Neural cell (in vitro differentiated cells): Measurements from ENCODE around the gene CLDN24. TPM values are rescaled to one million over a fixed set of nuclear protein-coding genes. Genes with fewer than 3 reads are reported as not detected.

Experiments
- H2AFZ ChIP-seq: fragments of 200-600, 300-800 bp; sonication (generic), shearing (Covaris generic); 2 replicates; pipeline ENCODE4 v1.6.0; 2014; ENCODE audit warnings: low read depth, mild to moderate bottlenecking, antibody characterized with exemption, low read length, moderate library complexity
- H3F3A ChIP-seq: fragments of 200-600 bp; shearing (Covaris generic); 2 replicates; pipeline ENCODE4 v1.6.1; 2016; ENCODE audit warnings: mild to moderate bottlenecking, moderate library complexity, mixed read lengths, antibody characterized with exemption, low read length; ENCODE audit not compliant: insufficient read depth, poor library complexity, severe bottlenecking
- H3K27ac ChIP-seq: fragments of 200-600, 300-800 bp; sonication (generic), shearing (Covaris generic); 2 replicates; pipeline ENCODE4 v1.5.1; 2014; ENCODE audit warnings: mild to moderate bottlenecking, low read length, moderate library complexity
- H3K27me3 ChIP-seq: fragments of 300-800, 200-600 bp; sonication (generic), shearing (Covaris generic); 2 replicates; pipeline ENCODE4 v1.6.0; 2014; ENCODE audit warnings: mild to moderate bottlenecking, low read depth, low read length, moderate library complexity; ENCODE audit not compliant: insufficient read depth
- H3K36me3 ChIP-seq: fragments of 300-800, 200-600 bp; sonication (generic), shearing (Covaris generic); 2 replicates; pipeline ENCODE4 v1.5.1; 2014; ENCODE audit warnings: mild to moderate bottlenecking, antibody characterized with exemption, low read length, moderate library complexity; ENCODE audit not compliant: insufficient read depth
- H3K4me2 ChIP-seq: fragments of 300-800, 200-600 bp; sonication (generic), shearing (Covaris generic); 2 replicates; pipeline ENCODE4 v1.6.0; 2014; ENCODE audit warnings: mild to moderate bottlenecking, low read length
- H3K4me3 ChIP-seq: fragments of 300-800, 200-600 bp; sonication (generic), shearing (Covaris generic); 2 replicates; pipeline ENCODE4 v1.5.1; 2014; ENCODE audit warnings: mild to moderate bottlenecking, low read length, moderate library complexity
- H3K79me2 ChIP-seq: fragments of 200-600 bp; shearing (Covaris generic); replicated peaks from 2 replicates; pipeline ENCODE4 v1.6.0; 2014; ENCODE audit warnings: mild to moderate bottlenecking, low read length, moderate library complexity; ENCODE audit not compliant: insufficient read depth
- H3K9ac ChIP-seq: fragments of 300-800, 200-600 bp; sonication (generic), shearing (Covaris generic); 2 replicates; pipeline ENCODE4 v1.6.1; 2016; ENCODE audit warnings: mild to moderate bottlenecking, low read length, mixed read lengths
- H3K9me2 ChIP-seq: fragments of 200-600 bp; shearing (Covaris generic); 2 replicates; pipeline ENCODE4 v1.6.1; 2016; ENCODE audit warnings: mild to moderate bottlenecking, low read length, mixed read lengths; ENCODE audit not compliant: insufficient read depth
- H3K9me3 ChIP-seq: fragments of 200-600, 300-800 bp; sonication (generic), shearing (Covaris generic); 2 replicates; pipeline ENCODE4 v1.6.1; 2016; ENCODE audit warnings: mild to moderate bottlenecking, mixed run types, low read length, moderate library complexity, mixed read lengths
- H4K20me1 ChIP-seq: fragments of 200-600 bp; shearing (Covaris generic); 2 replicates; pipeline ENCODE4 v1.6.1; 2016; ENCODE audit warnings: mild to moderate bottlenecking, mixed run types; ENCODE audit not compliant: insufficient read depth
- EP300 ChIP-seq: fragments of 450-650 bp; conservative IDR thresholded peaks from 2 replicates; pipeline ENCODE4 v1.6.1; 2014; ENCODE audit warnings: antibody characterized with exemption, mild to moderate bottlenecking, moderate library complexity; ENCODE audit not compliant: poor library complexity, severe bottlenecking
- EZH2 ChIP-seq: fragments of 200-600, 300-800 bp; shearing (Covaris generic), sonication (generic); IDR thresholded peaks from 2 replicates; pipeline ENCODE4 v1.6.1; 2014; ENCODE audit warnings: antibody characterized with exemption, low read length, borderline replicate concordance, mild to moderate bottlenecking; ENCODE audit not compliant: insufficient read depth, poor library complexity, severe bottlenecking
- MXI1 ChIP-seq: fragments of 450-650 bp; conservative IDR thresholded peaks from 2 replicates; pipeline ENCODE4 v1.6.1; 2014; ENCODE audit warnings: antibody characterized with exemption, mild to moderate bottlenecking; ENCODE audit not compliant: poor library complexity, severe bottlenecking
- POLR2AphosphoS5 ChIP-seq: IDR thresholded peaks from 2 replicates; pipeline ENCODE4 v1.6.1; 2012
- RAD21 ChIP-seq: fragments of 450-650 bp; conservative IDR thresholded peaks from 2 replicates; pipeline ENCODE4 v1.6.1; 2014; ENCODE audit warnings: antibody characterized with exemption, mild to moderate bottlenecking, moderate library complexity
- SMC3 ChIP-seq: fragments of 450-650 bp; conservative IDR thresholded peaks from 2 replicates; pipeline ENCODE4 v1.6.1; 2014; ENCODE audit warnings: antibody characterized with exemption, mild to moderate bottlenecking, moderate library complexity; ENCODE audit not compliant: poor library complexity
- TAF1 ChIP-seq: IDR thresholded peaks from 2 replicates; pipeline ENCODE4 v1.6.1; 2012; ENCODE audit warnings: low read depth
- polyA plus RNA-seq: library from polyadenylated mRNA; depleted of rRNA; stranded (reverse); fragments of >200 nt; gene quantifications from 2 replicates; pipeline ENCODE4 v1.2.3, GENCODE V29; 2014
- TF ChIP-seq, protein P1 (sequence below): fragments of 450-650 bp; IDR thresholded peaks from 2 replicates; pipeline ENCODE4 v1.5.1; 2014; ENCODE audit warnings: antibody characterized with exemption, mild to moderate bottlenecking, moderate library complexity; ENCODE audit not compliant: poor library complexity, severe bottlenecking
- TF ChIP-seq, protein P2 (sequence below): IDR thresholded peaks from 2 replicates; pipeline ENCODE4 v1.6.1; 2012; ENCODE audit warnings: borderline replicate concordance

Gene CLDN24
- polyA plus RNA-seq, 1 donor from 2014 or later, result not detected

DNA sequence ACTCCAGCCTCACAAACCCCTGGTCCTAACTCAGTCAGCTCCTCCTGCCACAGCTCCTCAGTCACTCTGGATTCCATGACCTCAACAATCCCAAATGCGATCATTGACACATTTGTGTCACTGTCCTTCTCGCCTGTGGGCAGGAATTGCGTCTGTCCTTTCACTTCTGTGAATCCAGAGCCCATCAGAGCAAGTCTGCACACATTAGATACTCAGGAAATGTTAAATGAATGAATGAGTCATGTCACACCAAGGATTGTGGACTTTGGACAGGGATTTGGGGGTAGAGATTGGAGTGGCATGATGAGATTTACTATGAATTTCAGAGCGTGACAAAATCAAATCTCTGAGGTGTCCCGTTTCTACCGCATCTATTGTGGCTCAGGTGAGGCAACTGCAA is 11.8 kb upstream of the CLDN24 start:
- H3K9me3 ChIP-seq, result no peaks in the 10 kb centered on the region
- no peak overlapping the region for H3K27ac ChIP-seq
- no peaks in the 10 kb centered on the region for H3K79me2 ChIP-seq
- H3K27me3 ChIP-seq, result no peaks in the 10 kb centered on the region
- TF ChIP-seq, protein P1, sequence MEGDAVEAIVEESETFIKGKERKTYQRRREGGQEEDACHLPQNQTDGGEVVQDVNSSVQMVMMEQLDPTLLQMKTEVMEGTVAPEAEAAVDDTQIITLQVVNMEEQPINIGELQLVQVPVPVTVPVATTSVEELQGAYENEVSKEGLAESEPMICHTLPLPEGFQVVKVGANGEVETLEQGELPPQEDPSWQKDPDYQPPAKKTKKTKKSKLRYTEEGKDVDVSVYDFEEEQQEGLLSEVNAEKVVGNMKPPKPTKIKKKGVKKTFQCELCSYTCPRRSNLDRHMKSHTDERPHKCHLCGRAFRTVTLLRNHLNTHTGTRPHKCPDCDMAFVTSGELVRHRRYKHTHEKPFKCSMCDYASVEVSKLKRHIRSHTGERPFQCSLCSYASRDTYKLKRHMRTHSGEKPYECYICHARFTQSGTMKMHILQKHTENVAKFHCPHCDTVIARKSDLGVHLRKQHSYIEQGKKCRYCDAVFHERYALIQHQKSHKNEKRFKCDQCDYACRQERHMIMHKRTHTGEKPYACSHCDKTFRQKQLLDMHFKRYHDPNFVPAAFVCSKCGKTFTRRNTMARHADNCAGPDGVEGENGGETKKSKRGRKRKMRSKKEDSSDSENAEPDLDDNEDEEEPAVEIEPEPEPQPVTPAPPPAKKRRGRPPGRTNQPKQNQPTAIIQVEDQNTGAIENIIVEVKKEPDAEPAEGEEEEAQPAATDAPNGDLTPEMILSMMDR, result no peak
- TF ChIP-seq EZH2 (no peak), RAD21 (no peak), SMC3 (no peak), POLR2AphosphoS5 (no peak)
- TF ChIP-seq, protein P2, sequence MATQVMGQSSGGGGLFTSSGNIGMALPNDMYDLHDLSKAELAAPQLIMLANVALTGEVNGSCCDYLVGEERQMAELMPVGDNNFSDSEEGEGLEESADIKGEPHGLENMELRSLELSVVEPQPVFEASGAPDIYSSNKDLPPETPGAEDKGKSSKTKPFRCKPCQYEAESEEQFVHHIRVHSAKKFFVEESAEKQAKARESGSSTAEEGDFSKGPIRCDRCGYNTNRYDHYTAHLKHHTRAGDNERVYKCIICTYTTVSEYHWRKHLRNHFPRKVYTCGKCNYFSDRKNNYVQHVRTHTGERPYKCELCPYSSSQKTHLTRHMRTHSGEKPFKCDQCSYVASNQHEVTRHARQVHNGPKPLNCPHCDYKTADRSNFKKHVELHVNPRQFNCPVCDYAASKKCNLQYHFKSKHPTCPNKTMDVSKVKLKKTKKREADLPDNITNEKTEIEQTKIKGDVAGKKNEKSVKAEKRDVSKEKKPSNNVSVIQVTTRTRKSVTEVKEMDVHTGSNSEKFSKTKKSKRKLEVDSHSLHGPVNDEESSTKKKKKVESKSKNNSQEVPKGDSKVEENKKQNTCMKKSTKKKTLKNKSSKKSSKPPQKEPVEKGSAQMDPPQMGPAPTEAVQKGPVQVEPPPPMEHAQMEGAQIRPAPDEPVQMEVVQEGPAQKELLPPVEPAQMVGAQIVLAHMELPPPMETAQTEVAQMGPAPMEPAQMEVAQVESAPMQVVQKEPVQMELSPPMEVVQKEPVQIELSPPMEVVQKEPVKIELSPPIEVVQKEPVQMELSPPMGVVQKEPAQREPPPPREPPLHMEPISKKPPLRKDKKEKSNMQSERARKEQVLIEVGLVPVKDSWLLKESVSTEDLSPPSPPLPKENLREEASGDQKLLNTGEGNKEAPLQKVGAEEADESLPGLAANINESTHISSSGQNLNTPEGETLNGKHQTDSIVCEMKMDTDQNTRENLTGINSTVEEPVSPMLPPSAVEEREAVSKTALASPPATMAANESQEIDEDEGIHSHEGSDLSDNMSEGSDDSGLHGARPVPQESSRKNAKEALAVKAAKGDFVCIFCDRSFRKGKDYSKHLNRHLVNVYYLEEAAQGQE, result no peak
- H3K4me3 ChIP-seq, result no peak overlapping the region
- no peaks in the 10 kb centered on the region for H4K20me1 ChIP-seq
- no peaks in the 10 kb centered on the region for H3K36me3 ChIP-seq
- no peak overlapping the region for H3K4me2 ChIP-seq
- no peaks in the 10 kb centered on the region for H3F3A ChIP-seq
- H2AFZ ChIP-seq, result no peak overlapping the region
- no peaks in the 10 kb centered on the region for H3K9me2 ChIP-seq
- no peak overlapping the region for H3K9ac ChIP-seq

- no peak overlapping the region for H3K4me2 ChIP-seq
- H4K20me1 ChIP-seq, result no peaks in the 10 kb centered on the region
Measured at GRCh38 chr4:183333202-183333601, 11.0 kb upstream of the CLDN24 start.

More at GRCh38 chr4:183333202-183333601, 11.0 kb upstream of the CLDN24 start:
- Histone ChIP-seq H3K27ac (no peak overlapping the region), H3K9me2 (no peaks in the 10 kb centered on the region), H3K9me3 (no peaks in the 10 kb centered on the region), H3K4me3 (no peak overlapping the region), H3K36me3 (no peaks in the 10 kb centered on the region), H3K27me3 (no peaks in the 10 kb centered on the region), H3K79me2 (no peaks in the 10 kb centered on the region), H3F3A (no peaks in the 10 kb centered on the region), H3K9ac (no peak overlapping the region), H2AFZ (no peak overlapping the region)
- no peak for TF ChIP-seq EP300
- TF ChIP-seq RAD21, result no peak
- no peak for TF ChIP-seq SMC3
- TF ChIP-seq, protein P2, result no peak
- no peak for TF ChIP-seq EZH2
- no peak for TF ChIP-seq POLR2AphosphoS5
- no peak for TF ChIP-seq TAF1
- TF ChIP-seq, protein P1, result no peak
- TF ChIP-seq MXI1, result no peak
